Superior temporal gyrus (tissue), 1 donor: ENCODE measurements around the gene NT5DC2.
A peak's percentile ranks its signal among the peaks of the same experiment; 100 is the strongest.

Source experiments
- DNase-seq: peaks from one replicate; pipeline ENCODE4 v3.0.0-alpha.2; 2016; ENCODE audit errors: extremely low spot score

NT5DC2 gene

DNA sequence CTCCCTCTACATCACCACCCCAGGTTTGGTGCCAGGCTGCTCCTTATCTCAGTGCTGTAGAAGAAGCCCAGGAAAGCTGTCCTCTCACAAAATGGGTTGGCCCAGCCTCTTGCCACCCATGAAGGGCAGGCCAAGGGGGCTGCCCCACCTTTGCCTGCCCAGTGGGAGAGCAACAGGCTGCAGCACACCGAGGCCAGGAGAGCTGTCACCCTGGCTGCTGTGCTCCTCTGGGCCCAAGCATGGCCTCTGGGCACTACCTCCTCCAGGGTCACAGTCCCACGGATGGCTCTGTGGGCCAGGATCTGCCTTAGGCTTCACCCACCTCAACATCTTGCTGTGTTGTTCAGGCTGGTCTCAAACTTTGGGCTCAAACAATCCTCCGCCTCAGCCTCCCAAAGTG, 44.9 kb downstream of the NT5DC2 start:
- no peak for DNase-seq

GRCh38 chr3:52487788-52488691, 45.6 kb downstream of the NT5DC2 start:
- DNase-seq = no peak

DNA sequence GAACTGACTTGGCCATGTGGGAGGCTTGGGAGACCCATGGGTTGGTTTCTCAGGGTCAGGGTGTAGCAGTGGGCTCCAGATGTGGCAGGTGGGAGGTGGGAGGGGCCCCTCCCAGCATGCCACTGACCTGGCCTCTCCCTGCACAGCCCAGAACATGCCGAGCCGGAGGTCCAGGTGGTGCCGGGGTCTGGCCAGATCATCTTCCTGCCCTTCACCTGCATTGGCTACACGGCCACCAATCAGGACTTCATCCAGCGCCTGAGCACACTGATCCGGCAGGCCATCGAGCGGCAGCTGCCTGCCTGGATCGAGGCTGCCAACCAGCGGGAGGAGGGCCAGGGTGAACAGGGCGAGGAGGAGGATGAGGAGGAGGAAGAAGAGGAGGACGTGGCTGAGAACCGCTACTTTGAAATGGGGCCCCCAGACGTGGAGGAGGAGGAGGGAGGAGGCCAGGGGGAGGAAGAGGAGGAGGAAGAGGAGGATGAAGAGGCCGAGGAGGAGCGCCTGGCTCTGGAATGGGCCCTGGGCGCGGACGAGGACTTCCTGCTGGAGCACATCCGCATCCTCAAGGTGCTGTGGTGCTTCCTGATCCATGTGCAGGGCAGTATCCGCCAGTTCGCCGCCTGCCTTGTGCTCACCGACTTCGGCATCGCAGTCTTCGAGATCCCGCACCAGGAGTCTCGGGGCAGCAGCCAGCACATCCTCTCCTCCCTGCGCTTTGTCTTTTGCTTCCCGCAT, 46.4 kb downstream of the NT5DC2 start:
- DNase-seq = no peak

DNA sequence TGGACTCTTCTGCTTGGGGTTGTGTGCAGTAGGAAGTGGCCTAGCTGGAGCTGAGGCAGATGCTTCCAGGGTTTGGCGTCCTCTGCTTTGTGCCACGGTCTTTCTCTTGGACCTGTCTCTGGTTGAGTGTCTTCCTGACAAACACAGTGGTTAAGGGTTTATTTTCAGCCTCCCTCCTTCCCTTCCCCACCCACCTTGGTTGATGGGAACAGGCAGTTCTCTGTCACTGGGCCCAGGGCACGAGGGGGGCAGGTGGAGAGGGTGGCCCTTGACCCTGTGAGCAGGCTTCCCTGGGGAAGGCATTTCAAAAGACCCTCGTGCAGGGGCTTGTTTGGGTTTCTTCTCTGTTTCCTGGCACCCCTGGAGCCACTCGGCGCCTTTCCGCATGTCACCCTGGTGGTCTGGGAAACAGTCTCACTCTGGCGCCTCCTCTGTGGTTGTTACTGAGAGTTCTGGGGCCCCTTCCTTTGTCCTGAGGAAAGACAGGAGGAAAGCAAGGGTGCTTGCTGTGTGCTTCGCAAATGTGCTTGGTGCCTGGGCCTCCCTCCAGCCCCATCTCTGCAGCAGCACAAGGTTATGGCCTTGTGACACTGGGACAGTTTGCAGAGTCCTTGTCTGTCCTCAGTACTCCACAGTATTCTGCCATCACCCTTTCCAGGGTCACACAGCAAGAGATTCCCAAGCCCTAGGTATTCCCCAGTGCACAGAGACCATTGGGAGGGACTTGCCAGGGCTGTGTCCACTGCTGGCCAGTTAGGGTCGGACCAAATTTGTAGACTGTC, 48.8 kb downstream of the NT5DC2 start:
- DNase-seq = no peak

DNA sequence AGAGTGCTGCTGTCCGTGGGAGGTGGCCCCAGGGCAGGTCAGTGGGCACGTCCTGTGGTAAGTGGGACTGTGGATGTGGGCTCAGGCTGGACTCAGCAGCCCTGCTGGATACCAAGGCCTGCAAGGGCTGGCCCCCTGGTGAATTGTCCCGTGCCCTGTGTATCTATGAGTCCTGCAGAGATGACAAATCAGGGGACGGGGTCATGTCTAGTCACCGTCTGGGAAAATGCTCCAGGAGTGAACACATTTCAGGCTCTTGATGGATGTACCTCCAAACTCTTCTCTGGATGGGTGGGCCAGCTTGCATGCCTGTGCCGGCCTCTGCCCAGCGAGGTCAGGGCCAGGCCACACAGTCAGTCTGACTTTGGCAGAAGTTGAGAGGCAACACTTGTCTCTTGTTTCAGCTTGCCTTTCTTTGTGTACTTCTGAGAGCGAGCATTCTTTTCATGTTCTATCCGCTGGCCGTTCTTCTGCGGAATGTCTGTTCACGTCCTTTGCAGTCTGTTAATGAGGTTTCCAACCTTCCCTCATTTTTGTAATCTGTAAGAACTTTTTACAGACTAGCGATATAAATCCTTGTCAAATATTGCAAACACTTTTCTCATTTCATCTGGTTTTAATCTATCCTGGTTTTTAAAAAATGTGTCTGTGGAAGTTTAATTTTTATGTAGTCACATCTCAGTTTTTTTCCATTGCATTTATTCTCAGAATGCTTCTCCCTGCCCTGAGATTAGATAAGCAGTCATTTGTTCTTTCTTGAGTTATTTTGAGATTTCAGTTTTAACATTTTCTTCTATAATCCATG, 49.9 kb downstream of the NT5DC2 start:
- DNase-seq = peak; percentile 50

DNA sequence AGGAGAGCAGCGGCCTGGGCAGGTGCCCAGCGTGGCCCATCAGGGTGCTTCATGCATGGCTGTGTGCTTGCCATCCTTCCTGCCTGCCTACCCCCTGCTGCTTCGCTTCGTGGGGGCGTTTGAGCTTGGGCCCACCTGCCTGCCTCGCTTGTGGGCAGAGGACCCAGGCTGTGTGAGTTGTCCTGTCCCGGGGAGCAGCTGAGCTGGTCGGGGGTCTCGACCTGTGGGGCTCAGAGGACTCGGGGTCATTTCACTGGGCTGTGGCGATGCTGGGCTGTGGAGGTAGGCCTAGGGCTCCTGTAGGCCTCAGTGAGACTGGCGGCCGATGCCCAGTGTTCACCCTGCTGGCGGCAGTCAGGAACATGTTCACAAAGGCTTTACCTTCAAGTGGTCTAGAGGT, 50.6 kb downstream of the NT5DC2 start:
- no peak for DNase-seq

DNA sequence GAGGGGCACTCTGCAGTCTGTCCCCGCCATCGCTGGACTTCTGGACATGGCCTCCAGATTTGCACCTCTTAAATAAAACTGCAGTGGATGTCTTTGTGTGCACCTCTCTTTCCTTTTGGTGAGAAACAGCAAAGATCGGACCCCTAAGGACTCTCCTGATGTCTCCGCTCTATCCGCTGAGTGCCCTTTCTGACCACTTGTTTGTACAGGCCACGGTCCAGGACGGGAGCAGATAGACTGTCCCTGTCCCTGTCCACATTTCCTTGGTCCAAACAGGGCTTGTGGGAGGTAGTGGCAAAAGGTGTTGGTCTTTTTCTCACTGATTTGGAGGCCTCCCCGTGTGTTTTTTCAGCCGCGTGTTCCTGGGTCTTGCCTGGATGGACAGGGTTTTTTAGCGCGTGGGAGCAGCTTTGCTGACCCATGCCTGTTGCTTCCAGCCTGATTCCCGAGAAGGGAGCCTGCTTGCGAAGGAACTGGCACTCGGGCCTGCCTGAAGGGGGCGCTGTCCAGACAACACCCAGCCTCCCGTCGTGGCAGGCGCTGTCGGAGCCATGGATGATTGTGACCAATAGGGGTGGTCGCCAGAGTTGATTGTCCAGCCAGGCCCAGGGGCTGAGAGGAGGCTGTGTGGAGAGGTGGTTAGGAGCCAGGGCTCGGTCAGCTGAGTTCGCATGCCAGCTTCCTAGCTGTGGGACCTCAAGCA, 51.7 kb downstream of the NT5DC2 start:
- DNase-seq = no peak

DNA sequence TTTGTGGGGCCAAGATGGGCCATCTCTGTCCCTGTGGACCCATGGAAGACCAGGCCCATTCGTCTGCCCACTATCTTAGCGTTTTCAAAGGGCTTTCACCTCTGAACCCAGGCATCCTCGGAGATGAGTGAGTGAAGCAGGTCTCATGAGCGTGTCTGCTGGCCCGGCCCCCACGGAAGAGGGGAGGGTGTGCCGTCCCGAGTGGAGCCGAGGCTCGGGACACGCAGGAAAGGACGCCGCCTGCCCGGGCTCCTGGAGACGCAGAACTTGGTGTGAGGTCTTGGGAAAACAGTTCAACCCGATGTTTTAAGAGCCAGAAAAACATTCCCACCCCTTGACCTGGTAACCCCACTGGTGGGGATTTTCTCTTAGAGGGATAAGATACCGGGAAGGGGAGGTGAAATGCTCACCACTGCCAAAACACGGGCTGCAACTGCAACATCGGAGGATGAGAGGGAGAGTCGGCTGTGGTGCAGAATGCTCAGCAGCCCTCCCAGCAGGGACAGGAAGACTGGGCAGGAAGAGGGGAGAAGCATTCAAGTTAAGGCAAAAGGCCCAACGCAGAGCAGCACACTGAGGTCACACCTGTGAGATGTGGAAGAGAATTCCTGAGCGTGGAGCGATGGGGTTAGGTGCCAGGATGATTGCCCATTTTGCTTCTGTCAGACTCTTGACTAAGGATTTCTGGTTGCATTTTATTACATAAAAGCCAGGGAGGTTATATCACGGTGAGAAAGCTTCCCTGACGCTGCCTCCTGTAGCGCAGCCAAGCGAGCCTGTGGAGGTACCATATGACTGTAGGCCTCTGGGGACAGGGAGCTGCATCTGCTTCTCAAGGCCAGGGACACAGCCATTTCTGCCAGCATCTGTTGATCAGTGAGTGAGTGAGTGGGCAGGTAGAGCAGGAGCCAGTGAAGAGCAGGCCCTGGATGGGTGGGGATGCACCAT, 52.6 kb downstream of the NT5DC2 start:
- peak; percentile 44 for DNase-seq

GRCh38 chr3:52479877-52480575, 53.6 kb downstream of the NT5DC2 start:
- no peak for DNase-seq

DNA sequence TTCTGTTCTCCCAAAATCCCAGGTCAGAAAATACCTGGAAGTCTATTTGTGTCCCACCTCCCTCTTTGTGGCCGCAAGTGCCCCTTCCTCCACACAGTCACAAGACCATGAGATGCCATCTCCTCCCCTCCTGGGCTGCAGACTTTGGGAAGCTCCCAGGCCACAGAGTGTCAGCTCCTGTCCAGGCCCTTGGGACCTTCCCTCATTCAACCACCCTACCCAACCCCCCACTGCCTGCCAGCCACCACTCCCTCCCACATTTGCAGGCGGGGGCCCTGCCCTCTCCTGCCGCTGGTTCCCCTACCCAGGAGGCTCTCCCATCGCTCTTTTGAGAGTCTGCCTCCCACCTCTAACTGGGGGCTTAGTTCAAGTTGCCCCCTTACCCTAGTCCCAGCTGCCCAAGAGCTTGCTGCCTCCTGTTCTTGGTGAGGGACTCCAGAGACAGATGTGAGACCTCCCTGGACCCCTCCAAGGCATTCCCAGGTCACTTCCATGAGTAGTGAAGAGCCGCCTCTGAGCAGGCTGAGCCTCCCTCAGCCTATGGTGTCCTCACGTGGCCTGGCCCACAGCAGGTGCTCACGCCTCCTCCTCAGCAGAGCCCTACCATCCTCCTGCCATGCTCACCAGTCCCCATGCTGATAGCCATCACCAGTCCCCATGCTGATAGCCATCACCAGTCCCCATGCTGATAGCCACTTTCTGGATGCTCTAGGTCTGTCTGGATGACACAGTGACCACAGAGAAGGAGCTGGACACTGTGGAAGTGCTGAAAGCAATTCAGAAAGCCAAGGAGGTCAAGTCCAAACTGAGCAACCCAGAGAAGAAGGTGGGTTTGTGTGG, 54.4 kb downstream of the NT5DC2 start:
- DNase-seq = no peak

- DNase-seq = no peak
Measured at GRCh38 chr3:52477796-52478095, 55.9 kb downstream of the NT5DC2 start.

DNA sequence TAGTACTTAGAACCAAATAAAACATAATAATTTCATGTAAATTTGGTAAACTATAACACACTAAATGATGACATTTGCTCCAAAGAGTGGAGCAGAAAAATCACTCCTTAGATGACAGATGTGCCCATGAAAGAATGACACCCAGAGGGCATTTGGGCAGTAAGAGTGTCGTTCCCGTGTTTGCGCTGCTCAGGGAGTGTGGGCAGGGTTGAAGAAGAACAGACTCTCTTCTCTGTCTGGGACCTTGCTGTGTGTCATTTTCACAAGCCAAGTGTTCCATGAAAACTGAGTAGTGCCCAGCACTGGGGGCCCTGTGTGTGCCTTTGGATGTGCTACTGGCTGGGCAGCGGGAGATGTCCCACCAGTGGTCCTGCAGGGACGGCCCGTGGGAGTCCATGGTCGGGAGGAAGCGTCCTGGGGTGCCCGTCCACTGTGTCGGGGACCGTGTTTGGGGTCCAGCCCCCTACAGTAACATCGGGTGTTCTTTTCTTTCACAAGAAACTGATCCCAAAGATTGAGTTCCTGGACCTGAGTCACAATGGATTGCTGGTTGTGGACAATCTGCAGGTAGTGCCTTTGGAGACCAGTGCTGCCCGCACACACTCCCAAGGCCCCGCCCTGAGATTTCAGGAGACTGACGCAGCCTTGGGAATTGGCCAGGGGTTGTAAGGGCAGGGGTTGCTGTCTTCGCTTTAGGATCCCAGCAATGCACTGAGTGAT, 56.4 kb downstream of the NT5DC2 start:
- no peak for DNase-seq
